GM18867 (cell line): ENCODE data around the gene KIF22.
A peak's percentile ranks its signal among the peaks of the same experiment; 100 is the strongest.
"Not testable (repeated sequence)": the region's sequence is repeated elsewhere in the genome, so short reads cannot be mapped to it uniquely, and the experiment has no call there.

Experiments used
- ATAC-seq: cut with Tn5 transposase; IDR thresholded peaks from one replicate; pipeline ENCODE4 v1.9.1; 2021; ENCODE audit warnings: mild to moderate bottlenecking, moderate library complexity; ENCODE audit not compliant: unreplicated experiment

Gene KIF22

DNA sequence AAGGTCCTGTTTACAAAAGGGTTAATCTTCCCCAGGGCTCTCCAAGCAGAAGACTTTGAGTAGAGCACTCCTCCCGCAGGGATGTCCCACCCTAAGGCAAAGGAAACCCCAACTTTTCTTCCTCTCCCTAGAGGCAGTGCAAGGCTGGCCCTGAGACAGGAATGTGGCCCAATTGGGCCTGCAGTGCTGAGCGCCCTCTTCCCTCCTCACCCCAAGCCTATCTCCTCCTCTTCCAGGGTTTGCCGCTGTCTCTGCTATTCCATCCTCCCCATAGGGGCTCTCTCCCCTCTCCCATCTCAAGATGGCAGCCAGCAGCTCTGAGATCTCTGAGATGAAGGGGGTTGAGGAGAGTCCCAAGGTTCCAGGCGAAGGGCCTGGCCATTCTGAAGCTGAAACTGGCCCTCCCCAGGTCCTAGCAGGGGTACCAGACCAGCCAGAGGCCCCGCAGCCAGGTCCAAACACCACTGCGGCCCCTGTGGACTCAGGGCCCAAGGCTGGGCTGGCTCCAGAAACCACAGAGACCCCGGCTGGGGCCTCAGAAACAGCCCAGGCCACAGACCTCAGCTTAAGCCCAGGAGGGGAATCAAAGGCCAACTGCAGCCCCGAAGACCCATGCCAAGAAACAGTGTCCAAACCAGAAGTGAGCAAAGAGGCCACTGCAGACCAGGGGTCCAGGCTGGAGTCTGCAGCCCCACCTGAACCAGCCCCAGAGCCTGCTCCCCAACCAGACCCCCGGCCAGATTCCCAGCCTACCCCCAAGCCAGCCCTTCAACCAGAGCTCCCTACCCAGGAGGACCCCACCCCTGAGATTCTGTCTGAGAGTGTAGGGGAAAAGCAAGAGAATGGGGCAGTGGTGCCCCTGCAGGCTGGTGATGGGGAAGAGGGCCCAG lies 22.4 kb downstream of the KIF22 start:
- ATAC-seq, result no peak

DNA sequence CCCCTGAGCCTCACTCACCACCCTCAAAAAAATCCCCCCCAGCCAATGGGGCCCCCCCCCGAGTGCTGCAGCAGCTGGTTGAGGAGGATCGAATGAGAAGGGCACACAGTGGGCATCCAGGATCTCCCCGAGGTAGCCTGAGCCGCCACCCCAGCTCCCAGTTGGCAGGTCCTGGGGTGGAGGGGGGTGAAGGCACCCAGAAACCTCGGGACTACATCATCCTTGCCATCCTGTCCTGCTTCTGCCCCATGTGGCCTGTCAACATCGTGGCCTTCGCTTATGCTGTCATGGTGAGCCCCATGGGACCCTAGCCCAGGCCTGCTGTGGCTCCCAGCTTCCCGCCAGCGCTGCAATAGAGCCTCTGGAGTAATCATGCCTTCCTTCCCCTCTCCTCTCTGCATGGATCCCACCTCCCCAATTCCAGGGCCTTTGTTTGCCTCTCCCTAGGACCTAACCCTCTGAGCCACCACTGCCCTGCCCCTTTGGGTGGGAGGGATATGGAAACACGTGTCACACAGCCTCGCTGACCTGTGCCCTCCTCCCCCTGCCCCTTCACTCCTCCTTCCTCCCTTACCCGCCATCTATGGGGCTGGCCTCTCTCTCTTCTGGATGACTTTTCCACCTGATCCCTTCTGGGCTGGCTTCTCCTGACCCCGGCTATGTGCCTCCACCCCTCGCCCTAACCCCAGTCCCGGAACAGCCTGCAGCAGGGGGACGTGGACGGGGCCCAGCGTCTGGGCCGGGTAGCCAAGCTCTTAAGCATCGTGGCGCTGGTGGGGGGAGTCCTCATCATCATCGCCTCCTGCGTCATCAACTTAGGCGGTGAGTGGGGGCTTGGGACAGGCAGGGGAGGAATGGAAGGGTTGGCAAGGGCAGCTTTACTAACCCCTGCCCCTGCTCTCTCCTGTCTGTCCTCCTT lies 23.4 kb downstream of the KIF22 start:
- ATAC-seq, result no peak

DNA sequence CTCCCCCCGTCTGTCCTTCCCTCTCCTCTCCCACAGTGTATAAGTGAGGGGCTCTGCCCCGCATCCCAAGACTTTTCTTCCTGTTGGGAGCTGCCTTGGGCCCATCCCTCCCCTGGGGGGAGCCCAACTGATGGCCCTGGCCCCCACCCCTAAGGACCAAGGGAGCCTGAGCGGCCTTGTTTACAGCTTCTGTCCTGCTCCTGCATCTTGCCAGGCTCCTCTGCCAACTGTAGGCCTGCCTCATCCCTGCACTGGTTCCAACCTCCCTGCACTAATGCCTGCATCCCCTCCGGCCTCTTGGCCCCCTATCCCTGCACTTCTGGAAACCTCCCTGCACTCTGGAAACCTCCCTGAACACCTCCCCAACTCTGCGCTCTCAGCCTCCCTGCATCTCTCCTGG lies 24.0 kb downstream of the KIF22 start:
- no peak for ATAC-seq

DNA sequence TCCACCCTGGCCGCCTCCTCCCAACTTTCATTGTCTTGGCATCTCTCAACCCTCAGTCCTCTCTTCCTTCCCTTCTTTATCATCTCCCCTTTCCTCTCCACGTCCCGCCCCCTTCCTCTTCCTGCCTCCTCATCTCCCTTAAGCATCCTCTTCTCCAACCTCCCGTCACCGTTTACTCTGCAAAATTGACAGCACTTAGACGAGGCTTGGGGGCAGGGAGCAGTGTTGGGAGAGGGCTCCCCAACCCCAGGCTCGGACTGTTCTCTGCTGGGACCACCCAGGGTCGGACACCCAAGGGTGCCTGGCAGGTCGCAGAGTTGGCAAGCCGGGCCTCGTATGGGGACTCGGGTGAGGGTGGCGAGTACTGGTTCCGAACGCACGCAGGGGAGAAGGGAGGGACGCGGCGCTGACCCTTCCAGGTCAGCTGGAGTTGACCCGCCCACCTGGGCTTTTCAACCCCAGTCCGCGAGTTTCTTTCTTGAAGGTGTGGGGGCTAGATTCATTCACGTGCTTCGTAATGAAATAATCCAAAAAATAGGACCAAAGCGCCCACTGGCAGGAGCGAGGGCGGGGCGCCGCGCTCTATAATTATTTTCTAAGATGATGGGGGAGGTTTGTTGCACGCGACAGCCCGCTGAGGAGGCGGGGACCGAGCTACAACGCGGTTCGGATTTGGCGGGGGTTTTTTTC lies 24.6 kb downstream of the KIF22 start:
- ATAC-seq, result no peak

DNA sequence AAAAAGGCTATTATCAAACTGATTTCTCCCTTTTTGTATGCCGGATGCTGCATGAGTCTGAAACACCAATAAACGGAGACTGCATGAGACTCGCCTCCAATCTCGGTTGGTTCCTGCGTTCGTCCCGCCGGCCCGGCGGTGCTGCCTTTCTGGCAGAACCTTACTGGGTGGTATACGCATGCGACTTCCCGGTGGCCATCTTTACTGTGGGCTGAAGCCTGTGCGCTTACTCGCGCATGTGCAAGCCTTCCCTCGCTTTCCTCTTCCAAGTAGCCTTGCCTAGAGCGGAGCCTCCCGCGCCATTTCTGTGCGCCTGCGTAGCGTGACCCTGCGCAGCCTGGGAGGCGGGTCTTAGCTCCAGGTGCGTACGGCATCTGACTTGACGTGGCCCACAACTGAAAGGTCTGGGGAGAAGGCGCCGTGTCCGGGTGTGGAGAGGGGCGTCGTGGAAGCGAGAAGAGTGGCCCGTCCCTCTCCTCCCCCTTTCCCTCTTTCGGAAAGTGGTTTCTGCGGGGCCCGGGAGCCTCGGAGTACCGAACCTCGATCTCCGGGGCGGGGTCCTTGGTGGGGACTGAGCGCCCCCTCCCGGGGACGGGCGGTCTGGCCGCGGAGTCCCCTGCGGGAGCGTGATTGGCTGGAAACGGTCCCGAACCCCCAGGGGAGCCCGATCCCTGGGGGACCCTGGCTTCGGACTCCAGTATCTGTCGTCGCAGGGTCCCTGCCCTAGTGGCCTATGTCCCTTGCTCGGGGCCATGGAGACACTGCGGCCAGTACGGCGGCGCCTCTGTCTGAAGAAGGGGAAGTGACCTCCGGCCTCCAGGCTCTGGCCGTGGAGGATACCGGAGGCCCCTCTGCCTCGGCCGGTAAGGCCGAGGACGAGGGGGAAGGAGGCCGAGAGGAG lies 25.5 kb downstream of the KIF22 start, which contains the start of gene PAGR1:
PAGR1 (plus strand) TSS at position 360 of the 901 bp plus-strand sequence; CDS start at position 734, 374 bp downstream.
- ATAC-seq, result peak; percentile 58

DNA sequence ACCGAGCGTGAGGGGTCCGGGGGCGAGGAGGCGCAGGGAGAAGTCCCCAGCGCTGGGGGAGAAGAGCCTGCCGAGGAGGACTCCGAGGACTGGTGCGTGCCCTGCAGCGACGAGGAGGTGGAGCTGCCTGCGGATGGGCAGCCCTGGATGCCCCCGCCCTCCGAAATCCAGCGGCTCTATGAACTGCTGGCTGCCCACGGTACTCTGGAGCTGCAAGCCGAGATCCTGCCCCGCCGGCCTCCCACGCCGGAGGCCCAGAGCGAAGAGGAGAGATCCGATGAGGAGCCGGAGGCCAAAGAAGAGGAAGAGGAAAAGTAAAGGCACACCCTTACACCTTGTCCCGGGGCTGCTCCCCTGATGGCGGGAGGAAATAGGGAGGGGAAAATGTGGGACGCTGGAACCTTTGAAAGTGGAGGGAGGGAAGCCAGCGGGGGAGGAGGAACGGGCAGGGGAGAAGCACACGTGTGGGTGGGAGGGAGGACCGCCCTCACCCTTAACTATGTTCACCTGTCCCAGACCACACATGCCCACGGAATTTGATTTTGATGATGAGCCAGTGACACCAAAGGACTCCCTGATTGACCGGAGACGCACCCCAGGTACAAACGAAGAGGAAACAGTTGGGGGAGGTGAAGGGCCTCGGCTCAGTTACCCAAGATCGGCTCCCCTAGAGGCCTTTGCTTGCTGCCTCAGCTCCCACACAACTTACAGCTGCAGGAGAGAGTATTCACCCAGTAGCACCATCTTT lies 26.3 kb downstream of the KIF22 start:
- ATAC-seq, result peak; percentile 13

DNA sequence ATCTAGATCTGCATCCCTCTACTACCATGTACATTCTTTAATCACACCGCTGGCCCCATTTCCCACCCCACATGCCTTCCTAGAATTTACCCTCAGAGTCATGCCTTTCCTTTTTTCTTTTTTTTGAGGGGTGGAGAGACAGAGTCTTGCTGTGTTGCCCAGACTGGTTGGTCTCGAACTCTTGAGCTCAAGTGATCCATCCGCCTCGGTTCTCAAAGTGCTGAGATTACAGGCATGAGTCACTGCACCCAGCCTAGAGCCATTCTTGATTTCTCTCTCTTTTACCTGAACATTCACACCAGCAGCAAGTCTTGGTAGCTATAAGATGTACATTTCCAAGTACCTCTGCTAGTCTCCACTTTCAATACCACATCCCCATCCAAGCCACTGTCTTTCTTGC lies 27.5 kb downstream of the KIF22 start:
- ATAC-seq, result no peak

DNA sequence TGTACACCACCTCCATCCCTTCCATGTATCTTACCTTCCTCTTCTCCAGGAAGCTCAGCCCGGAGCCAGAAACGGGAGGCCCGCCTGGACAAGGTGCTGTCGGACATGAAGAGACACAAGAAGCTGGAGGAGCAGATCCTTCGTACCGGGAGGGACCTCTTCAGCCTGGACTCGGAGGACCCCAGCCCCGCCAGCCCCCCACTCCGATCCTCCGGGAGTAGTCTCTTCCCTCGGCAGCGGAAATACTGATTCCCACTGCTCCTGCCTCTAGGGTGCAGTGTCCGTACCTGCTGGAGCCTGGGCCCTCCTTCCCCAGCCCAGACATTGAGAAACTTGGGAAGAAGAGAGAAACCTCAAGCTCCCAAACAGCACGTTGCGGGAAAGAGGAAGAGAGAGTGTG lies 29.0 kb downstream of the KIF22 start:
- ATAC-seq, result no peak

DNA sequence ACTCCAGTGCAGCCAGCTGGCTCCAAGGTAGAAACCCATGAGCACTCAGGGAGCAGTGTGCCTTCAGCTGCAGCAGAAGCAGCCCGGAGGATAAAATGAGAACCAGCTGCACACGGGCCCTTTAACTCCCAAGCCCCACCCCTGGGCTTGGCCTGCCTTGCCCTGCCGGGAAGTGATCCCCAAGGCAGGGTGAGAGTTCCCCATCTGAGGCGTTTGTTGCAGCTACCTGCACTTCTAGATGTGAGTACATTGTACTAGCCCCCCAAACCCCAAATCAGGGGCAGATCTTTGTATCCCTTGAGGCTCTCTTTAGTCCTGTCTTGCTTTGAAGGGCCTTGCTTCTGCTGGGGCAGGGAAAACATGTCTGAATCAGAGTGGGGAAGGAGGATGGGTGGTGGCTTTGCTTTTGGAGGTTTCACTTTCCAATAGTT lies 29.7 kb downstream of the KIF22 start, which contains the start of gene MVP:
MVP (plus strand) TSS at position 192 of the 431 bp plus-strand sequence. CDS start 10,088 bp downstream, outside the sequence.
- no peak for ATAC-seq

DNA sequence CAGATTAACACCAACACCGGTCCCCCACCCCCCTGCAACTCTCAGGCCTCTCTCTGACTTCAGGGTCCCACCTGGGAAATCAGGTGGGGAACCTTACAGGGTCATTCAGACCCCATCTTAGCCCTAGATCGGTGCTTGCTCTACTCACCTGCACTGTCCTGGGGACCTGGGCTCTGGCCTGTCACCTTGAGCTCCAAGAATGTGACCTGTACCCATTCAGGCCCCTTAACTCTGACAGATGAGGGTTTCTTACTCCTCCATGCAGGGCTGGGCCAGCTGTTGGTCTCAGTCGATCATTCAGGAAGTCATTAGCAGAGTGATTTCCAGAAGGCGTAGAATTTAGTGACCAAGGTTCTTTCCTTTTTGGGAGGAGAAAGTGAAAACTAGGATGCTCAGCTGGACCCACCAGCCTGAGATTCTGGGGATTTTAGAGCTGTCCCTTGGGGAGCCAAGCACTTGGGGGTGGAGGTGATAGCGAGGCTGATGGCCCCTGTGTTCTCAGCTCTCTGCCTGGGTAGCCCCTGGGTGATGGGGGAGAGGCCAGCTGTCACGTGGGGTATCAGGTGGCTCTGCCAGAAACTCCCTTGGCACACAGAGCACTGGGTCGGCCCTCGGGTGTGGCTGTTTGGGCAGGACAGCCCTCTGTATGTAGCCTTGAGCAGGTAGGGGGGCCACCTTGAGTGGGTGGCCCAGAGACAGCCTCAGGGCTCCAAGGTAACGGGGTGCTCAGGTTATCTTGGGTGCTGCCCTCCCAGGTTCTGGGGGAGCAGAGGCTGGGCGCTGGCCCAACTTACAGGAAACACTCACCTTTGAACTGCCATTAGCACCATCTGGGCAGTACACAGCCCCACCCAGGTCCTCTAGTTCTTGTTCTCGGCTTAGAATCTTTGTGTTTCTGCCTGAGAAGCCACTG lies 30.4 kb downstream of the KIF22 start:
- peak; percentile 46 for ATAC-seq

DNA sequence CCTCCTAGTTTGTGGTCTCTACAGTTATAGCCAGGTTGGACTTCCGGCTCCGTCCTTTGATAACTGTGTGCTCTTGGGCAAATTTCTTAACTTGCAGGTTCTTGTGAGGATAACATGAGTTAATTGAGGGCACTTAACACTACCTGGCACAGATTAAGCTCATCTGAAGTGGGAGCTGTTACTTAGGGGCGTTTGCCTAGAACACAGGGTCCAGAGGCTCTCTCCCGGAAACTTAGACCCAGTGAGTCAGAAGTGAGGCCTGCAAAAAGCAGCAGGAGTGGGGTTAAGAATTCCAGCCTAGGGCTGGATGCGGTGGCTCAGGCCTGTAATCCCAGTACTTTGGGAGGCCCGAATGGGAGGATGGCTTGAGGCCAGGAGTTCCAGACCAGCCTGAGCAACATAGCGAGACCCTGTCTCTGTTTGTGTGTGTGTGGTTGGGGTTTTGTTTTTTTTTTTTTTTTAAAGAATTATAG lies 31.1 kb downstream of the KIF22 start:
- no peak for ATAC-seq

DNA sequence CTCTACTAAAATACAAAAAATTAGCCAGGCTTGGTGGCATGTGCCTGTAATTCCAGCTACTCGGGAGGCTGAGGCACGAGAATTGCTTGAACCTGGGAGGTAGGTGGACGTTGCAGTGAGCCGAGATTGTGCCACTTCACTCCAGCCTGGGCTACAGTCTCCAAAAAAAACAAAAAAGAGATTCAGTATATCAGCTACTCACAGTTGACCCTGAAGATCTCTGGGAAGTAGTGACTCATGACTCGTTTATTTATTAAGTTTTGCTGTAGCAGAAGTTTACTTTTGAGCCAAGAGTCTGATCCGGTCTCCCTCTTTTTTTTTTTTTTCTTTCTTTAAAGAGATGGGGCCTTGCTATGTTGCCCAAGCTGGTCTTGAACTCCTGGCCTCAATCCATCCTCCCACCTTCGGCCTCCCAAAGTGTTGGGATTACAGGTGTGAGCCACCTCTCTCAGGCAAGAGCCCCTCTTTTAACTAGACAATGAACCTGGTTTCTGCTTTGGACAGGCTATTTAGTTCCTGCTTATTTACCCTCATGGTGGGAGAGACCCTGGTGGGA lies 34.1 kb downstream of the KIF22 start:
- no peak for ATAC-seq

DNA sequence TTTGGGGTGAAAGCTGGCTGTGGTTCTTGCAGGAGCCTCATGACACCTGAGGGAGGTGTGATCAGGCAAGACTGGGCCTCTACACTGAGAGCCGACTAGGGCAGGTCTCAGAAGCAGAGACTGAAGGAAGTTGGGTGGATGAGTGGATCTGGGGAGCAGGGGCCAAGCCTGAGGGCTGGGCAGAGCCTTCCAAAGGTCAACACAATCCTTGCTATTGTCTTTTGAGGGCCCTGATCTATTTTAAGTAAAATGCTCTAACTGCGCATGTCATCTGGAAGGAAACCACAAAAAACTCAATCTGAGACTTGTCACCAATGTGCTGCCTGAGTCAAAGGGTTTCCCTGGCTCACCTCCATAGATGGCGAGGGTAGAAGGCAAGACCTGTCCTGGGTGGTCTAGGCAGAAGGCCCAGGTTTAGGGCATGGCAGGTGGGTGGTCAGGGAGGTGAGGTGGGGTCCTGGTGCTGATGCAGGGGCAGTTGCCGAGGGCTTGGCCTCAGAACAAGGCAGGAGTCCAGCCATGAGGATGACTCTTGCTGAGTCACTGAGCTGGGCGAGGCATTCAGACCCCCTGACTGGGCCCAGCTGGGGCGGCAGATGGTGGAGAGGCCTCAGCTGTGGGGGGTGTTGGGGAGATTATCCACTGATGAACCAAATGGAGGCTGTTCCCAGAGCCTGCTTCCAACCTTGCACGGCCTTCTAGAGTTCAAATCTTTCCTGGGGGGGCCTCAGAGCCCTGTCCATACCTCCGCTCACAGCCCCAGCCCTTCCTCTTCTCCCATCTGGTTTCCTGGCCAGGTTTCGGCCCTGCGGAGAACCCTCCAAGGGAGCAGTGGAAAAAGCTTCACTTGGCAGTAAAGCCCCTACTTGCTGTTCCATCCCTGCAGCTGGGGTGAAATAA lies 34.8 kb downstream of the KIF22 start:
- ATAC-seq, result no peak

DNA sequence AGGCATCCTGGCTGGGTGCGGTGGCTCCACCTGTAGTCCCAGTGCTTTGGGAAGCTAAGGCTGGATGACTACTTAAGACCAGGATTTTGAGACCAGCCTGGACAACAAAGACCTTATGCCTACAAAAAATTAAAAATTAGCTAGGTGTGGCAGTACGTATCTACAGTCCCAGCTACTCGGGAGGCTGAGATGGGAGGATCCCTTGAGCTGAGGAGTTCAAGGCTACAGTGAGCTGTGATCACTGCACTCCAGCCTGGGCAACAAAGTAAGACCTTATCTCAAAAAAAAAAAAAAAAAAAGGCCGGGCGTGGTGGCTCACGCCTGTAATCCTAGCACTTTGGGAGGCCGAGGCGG lies 35.8 kb downstream of the KIF22 start:
- no peak for ATAC-seq

DNA sequence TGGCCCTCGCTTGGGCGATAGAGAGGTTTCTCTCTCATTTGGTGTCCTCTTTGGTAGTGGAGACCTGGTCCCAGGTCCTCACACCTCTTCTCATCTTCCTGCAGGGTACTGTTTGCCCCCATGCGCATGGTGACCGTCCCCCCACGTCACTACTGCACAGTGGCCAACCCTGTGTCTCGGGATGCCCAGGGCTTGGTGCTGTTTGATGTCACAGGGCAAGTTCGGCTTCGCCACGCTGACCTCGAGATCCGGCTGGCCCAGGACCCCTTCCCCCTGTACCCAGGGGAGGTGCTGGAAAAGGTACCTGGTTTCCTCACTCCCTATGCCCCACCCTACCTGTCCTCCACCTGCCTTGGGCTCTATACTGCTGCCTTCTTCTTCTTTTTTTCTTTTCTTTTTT lies 40.2 kb downstream of the KIF22 start:
- no peak for ATAC-seq

DNA sequence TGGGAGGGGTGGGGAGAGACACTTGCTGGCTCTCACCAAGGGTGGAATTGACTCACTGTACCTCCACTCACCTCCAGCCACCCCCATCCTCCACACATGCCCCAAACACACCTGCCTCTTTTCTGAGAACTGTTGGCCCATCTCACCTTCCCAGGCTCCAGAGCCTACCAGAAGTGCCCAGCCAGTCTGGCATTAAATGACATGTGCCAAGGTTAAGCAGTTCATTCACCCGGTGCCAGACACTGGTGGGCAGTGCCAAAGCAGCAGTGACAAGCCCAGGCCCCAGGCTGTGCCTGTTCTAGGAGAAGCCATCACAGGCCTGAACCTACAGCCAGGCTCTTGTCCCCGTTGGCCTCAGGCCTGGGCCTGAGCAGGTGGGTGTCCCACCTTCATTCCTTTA lies 40.9 kb downstream of the KIF22 start:
- no peak for ATAC-seq

DNA sequence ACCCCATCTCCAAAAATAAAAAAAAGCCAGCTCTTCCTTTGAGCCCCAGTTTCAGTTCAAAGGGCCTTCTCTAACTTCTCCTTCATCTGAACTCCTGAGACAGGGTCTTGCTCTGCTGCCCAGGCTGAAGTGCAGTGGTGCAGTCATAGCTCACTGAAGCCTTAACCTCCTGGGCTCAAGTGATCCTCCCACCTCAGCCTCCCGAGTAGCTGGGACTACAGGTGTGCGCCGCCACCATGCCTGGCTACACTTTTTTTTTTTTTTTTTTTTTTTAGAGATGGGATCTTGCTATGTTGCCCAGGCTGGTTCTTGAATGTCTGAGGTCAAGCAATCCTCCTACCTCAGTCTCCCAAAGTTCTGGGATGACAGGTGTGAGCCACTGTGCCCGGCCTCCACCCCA lies 42.7 kb downstream of the KIF22 start:
- not testable (repeated sequence) for ATAC-seq
